Neural crest cell (in vitro differentiated cells): ENCODE measurements around the gene PDX1. TPM values are rescaled to one million over a fixed set of nuclear protein-coding genes. Genes with fewer than 3 reads are reported as not detected.

Source experiments
- DNase-seq: peaks from one replicate; pipeline ENCODE4 v3.0.0; 2021; ENCODE audit warnings: low read depth, mixed read lengths, low spot score
- H3K27ac Mint-ChIP-seq: one replicate; pipeline ENCODE4 v1.8.0; 2021; ENCODE audit warnings: mild to moderate bottlenecking, mixed read lengths; ENCODE audit not compliant: unreplicated experiment
- H3K27me3 Mint-ChIP-seq: 2 replicates; pipeline ENCODE4 v1.8.0; 2021; ENCODE audit warnings: low read depth, mild to moderate bottlenecking, mixed read lengths
- H3K36me3 Mint-ChIP-seq: 2 replicates; pipeline ENCODE4 v1.8.0; 2021; ENCODE audit warnings: low read depth, mild to moderate bottlenecking, mixed read lengths
- H3K4me1 Mint-ChIP-seq: 2 replicates; pipeline ENCODE4 v1.8.0; 2021; ENCODE audit warnings: mixed read lengths
- H3K4me3 Mint-ChIP-seq: one replicate; pipeline ENCODE4 v1.8.0; 2021; ENCODE audit warnings: mild to moderate bottlenecking, mixed read lengths
- H3K9me3 Mint-ChIP-seq: 2 replicates; pipeline ENCODE4 v1.8.0; 2021; ENCODE audit warnings: mixed read lengths
- CTCF ChIP-seq: fragments of 200-600 bp; sonication (generic); conservative IDR thresholded peaks from 2 replicates; pipeline ENCODE4 v1.5.0; 2021; ENCODE audit warnings: antibody characterized with exemption, mild to moderate bottlenecking
- total RNA-seq: library from RNA; stranded (reverse); gene quantifications from 2 replicates; pipeline ENCODE4 v1.2.1, GENCODE V29; 2021

PDX1 gene
- total RNA-seq, 1 donor from 2014 or later: not detected

GRCh38 chr13:27915301-27916207 lies 4.2 kb upstream of the PDX1 start:
- no peak for DNase-seq
- H3K4me3 Mint-ChIP-seq: no peak overlapping the region
- H3K27me3 Mint-ChIP-seq: peaks cover 99% of the 10 kb centered on the region
- peaks cover 15% of the 10 kb centered on the region for H3K4me1 Mint-ChIP-seq
- H3K9me3 Mint-ChIP-seq: no peaks in the 10 kb centered on the region
- TF ChIP-seq CTCF: no peak
- H3K36me3 Mint-ChIP-seq: peaks cover 2% of the 10 kb centered on the region
- no peak overlapping the region for H3K27ac Mint-ChIP-seq

- TF ChIP-seq CTCF: no peak
- Mint-ChIP-seq H3K4me1 (peaks cover 21% of the 10 kb centered on the region), H3K4me3 (peak overlapping the region; percentile 76), H3K9me3 (no peaks in the 10 kb centered on the region), H3K27ac (no peak overlapping the region), H3K27me3 (peaks cover 99% of the 10 kb centered on the region), H3K36me3 (peaks cover 2% of the 10 kb centered on the region)
- no peak for DNase-seq
Observed at GRCh38 chr13:27917121-27917947, 2.5 kb upstream of the PDX1 start.

GRCh38 chr13:27918041-27918917 lies 1.5 kb upstream of the PDX1 start:
- Mint-ChIP-seq H3K4me3 (peak overlapping the region; percentile 47), H3K9me3 (no peaks in the 10 kb centered on the region), H3K27ac (no peak overlapping the region), H3K27me3 (peaks cover 99% of the 10 kb centered on the region), H3K4me1 (peaks cover 21% of the 10 kb centered on the region), H3K36me3 (peaks cover 2% of the 10 kb centered on the region)
- DNase-seq: no peak
- TF ChIP-seq CTCF: no peak

- Mint-ChIP-seq H3K27me3 (peaks cover 99% of the 10 kb centered on the region), H3K36me3 (peaks cover 2% of the 10 kb centered on the region), H3K4me1 (peaks cover 25% of the 10 kb centered on the region), H3K4me3 (no peak overlapping the region), H3K9me3 (no peaks in the 10 kb centered on the region), H3K27ac (no peak overlapping the region)
- DNase-seq: no peak
- TF ChIP-seq CTCF: no peak
Observed at GRCh38 chr13:27918918-27919658, 712 bp upstream of the PDX1 start.
